Keratinocyte (primary cell): ENCODE results near the gene BAHCC1. TPM values are rescaled to one million over a fixed set of nuclear protein-coding genes. Genes with fewer than 3 reads are reported as not detected.

Source experiments
- DNase-seq: peaks from one replicate; pipeline ENCODE4 v3.0.0-alpha.2; 2011; ENCODE audit warnings: low read depth, missing footprints, low spot score
- FAIRE-seq: peaks from 2 replicates; lab custom pipeline; 2011; peaks lifted over from hg19 to GRCh38; lab: Jason Lieb, UNC
- H2AFZ ChIP-seq: 2 replicates; pipeline ENCODE4 v1.6.0; 2012; ENCODE audit warnings: low read length, control low read depth, inconsistent platforms; ENCODE audit not compliant: control insufficient read depth
- H3K27ac ChIP-seq: 2 replicates; pipeline ENCODE4 v1.5.1; 2011; ENCODE audit warnings: low read length; ENCODE audit not compliant: control insufficient read depth, insufficient read depth
- H3K27me3 ChIP-seq: 3 replicates; pipeline ENCODE4 v1.6.0; 2011; ENCODE audit warnings: low read length; ENCODE audit not compliant: control insufficient read depth, insufficient read depth; ENCODE audit errors: extremely low read depth
- H3K36me3 ChIP-seq, 2 experiments: 2 replicates in 1 of 2; 3 replicates in 1 of 2; pipeline ENCODE4 v1.5.1; 2011; ENCODE audit warnings: low read length in 2 of 2, mild to moderate bottlenecking in 1 of 2; ENCODE audit not compliant: control insufficient read depth in 2 of 2, insufficient read depth in 2 of 2; ENCODE audit errors: extremely low read depth in 1 of 2
- H3K4me1 ChIP-seq: 3 replicates; pipeline ENCODE4 v1.5.1; 2011; ENCODE audit warnings: low read length; ENCODE audit not compliant: control insufficient read depth, insufficient read depth; ENCODE audit errors: extremely low read depth
- H3K4me2 ChIP-seq: 3 replicates; pipeline ENCODE4 v1.6.0; 2011; ENCODE audit warnings: low read depth, low read length; ENCODE audit not compliant: control insufficient read depth, insufficient read depth; ENCODE audit errors: extremely low read depth
- H3K4me3 ChIP-seq, 3 experiments: fragments of 200-600 bp in 1 of 3; sonication (generic) in 1 of 3; 2 replicates in 2 of 3; 3 replicates in 1 of 3; pipeline ENCODE4 v1.5.1; 2011 to 2016; ENCODE audit warnings: low read length in 3 of 3, mild to moderate bottlenecking in 3 of 3, control low read depth in 2 of 3, inconsistent platforms in 1 of 3, low read depth in 1 of 3, mixed read lengths in 1 of 3, mixed run types in 1 of 3, moderate library complexity in 1 of 3; ENCODE audit not compliant: control insufficient read depth in 2 of 3, insufficient read depth in 2 of 3; ENCODE audit errors: extremely low read depth in 1 of 3
- H3K79me2 ChIP-seq: 2 replicates; pipeline ENCODE4 v1.6.0; 2012; ENCODE audit warnings: low read length; ENCODE audit not compliant: control insufficient read depth, insufficient read depth
- H3K9ac ChIP-seq: 3 replicates; pipeline ENCODE4 v1.6.0; 2011; ENCODE audit warnings: low read length; ENCODE audit not compliant: control insufficient read depth, insufficient read depth; ENCODE audit errors: extremely low read depth
- H3K9me1 ChIP-seq: 3 replicates; pipeline ENCODE4 v1.6.0; 2011; ENCODE audit warnings: low read length; ENCODE audit not compliant: control insufficient read depth, insufficient read depth; ENCODE audit errors: extremely low read depth
- H3K9me3 ChIP-seq: 2 replicates; pipeline ENCODE4 v1.5.1; 2012; ENCODE audit warnings: low read depth, low read length; ENCODE audit not compliant: control insufficient read depth
- H4K20me1 ChIP-seq: 3 replicates; pipeline ENCODE4 v1.6.0; 2011; ENCODE audit warnings: low read length; ENCODE audit not compliant: control insufficient read depth, insufficient read depth; ENCODE audit errors: extremely low read depth
- CTCF ChIP-seq, 3 experiments: IDR thresholded peaks in 1 of 3; conservative IDR thresholded peaks in 1 of 3; optimal IDR thresholded peaks in 1 of 3; 2 replicates in 2 of 3; 3 replicates in 1 of 3; pipeline versions ENCODE3 to v1.5.1; 2011; ENCODE audit warnings: low read length in 3 of 3, mild to moderate bottlenecking in 3 of 3, moderate library complexity in 2 of 3, control low read depth in 1 of 3, inconsistent platforms in 1 of 3; ENCODE audit not compliant: insufficient read depth in 2 of 3; ENCODE audit errors: extremely low read depth in 1 of 3
- EZH2 ChIP-seq: IDR thresholded peaks from one replicate; pipeline ENCODE4 v1.6.1; 2012; ENCODE audit warnings: inconsistent platforms, mild to moderate bottlenecking, low read length, moderate library complexity
- dilution Hi-C: fragments of 300-500 bp; cut with MboI; formaldehyde crosslinking; loops from one replicate; pipeline ENCODE4 v1.7.0; 2020; ENCODE audit warnings: low sequenced_read_pairs; ENCODE audit not compliant: extremely low pct_ligation_motif_present
- polyA plus RNA-seq, 5 experiments: library from polyadenylated mRNA; depleted of rRNA in 3 of 5; stranded (reverse) in 3 of 5; stranded (forward) in 1 of 5; unstranded in 1 of 5; fragments of >200 nt; gene quantifications; 1 replicate in 1 of 5; 2 replicates in 3 of 5; 3 replicates in 1 of 5; pipeline versions ENCODE4 v1.2.1 to v1.2.3, GENCODE V29; 2011 to 2012; ENCODE audit warnings: missing spikeins in 2 of 5, low read depth in 1 of 5, low replicate concordance in 1 of 5

BAHCC1 gene
- polyA plus RNA-seq, 1 donor (not counting 4 experiments of a cell fraction or from before 2014, with no cell fraction given): 0.52 TPM

DNA sequence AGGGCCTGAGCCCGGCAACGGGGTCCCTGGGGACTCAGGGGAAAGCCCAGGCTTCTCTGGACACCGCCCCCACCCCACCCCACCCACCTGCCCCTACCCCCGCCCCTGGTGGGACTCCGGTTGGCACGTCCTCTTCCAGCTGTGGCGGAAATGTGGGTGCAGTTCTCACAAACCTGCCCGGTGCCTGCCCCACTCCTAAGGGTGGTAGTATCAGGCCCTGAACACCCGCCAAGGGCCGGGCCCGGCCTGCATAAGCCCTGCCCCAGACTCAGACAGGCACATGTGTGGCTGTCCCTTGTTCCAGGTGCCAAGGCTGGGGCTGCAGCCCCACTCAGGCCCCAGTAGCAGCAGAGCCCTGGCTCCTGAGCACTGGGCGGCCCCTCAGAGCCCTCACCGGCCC is 59.2 kb downstream of the BAHCC1 start:
- DNase-seq: no peak
- Histone ChIP-seq H3K9me3 (no peaks in the 10 kb centered on the region), H3K4me1 (no peaks in the 10 kb centered on the region), H3K9me1 (no peaks in the 10 kb centered on the region), H3K4me2 (no peak overlapping the region), H3K9ac (no peak overlapping the region), H4K20me1 (no peaks in the 10 kb centered on the region), H2AFZ (no peak overlapping the region), H3K27ac (no peak overlapping the region), H3K4me3 (no peak overlapping the region), H3K79me2 (no peaks in the 10 kb centered on the region), H3K27me3 (no peaks in the 10 kb centered on the region), H3K36me3 (no peaks in the 10 kb centered on the region)
- TF ChIP-seq EZH2 (no peak), CTCF (optimal IDR thresholded peaks at IDR 0.05 in 1 of 3, IDR thresholded peaks at IDR 0.05 in 1 of 3, conservative IDR thresholded peaks at IDR 0.05 in 1 of 3; ENCODE audit: extremely low read depth in 1 of 3, insufficient read depth in 2 of 3, low read length in 3 of 3) (no peak)
- dilution Hi-C loops: no loop called here
- no peak for FAIRE-seq

- no peaks in the 10 kb centered on the region for H3K36me3 ChIP-seq
- H2AFZ ChIP-seq: no peak overlapping the region
- no peaks in the 10 kb centered on the region for H3K9me1 ChIP-seq
- H4K20me1 ChIP-seq: no peaks in the 10 kb centered on the region
- dilution Hi-C loops: no loop called here
- no peaks in the 10 kb centered on the region for H3K4me1 ChIP-seq
- no peak for DNase-seq
- no peak overlapping the region for H3K4me2 ChIP-seq
- no peaks in the 10 kb centered on the region for H3K9me3 ChIP-seq
- TF ChIP-seq CTCF (optimal IDR thresholded peaks at IDR 0.05 in 1 of 3, IDR thresholded peaks at IDR 0.05 in 1 of 3, conservative IDR thresholded peaks at IDR 0.05 in 1 of 3; ENCODE audit: extremely low read depth in 1 of 3, insufficient read depth in 2 of 3, low read length in 3 of 3) (no peak), EZH2 (no peak)
- no peak overlapping the region for H3K27ac ChIP-seq
- H3K79me2 ChIP-seq: no peaks in the 10 kb centered on the region
- H3K9ac ChIP-seq: no peak overlapping the region
- H3K27me3 ChIP-seq: no peaks in the 10 kb centered on the region
- no peak for FAIRE-seq
- no peak overlapping the region for H3K4me3 ChIP-seq
Observed at GRCh38 chr17:81455387-81455786, 60.1 kb downstream of the BAHCC1 start.
